ENCODE data around the gene TRAPPC4. TPM values are rescaled to one million over a fixed set of nuclear protein-coding genes. Genes with fewer than 3 reads are reported as not detected.

TRAPPC4 gene
- polyA plus RNA-seq, 1 of the 3 experiments (the other 2 are of a cell fraction) = 368 TPM

Small RNAs within 50 kb of the gene (small RNA-seq; reads per million reads assigned to genes)
- gene AP003392.2 = 0 reads per million in 7 experiments
- 0 reads per million in 7 experiments for gene RF00017
- 0 reads per million in 7 experiments for gene RF00019

Other genes with a start within 250 kb of the TRAPPC4 start
- 7.9 and 13.0 TPM in 2 replicates for gene DDX6, start 227.6 kb upstream of the TRAPPC4 start, polyA plus RNA-seq (2012; rRNA removed)
- 0.02 TPM in 1 of 2 replicates, not detected in the other for gene CXCR5, start 134.9 kb upstream of the TRAPPC4 start, polyA plus RNA-seq (2012; rRNA removed)
- gene BCL9L, start 92.8 kb upstream of the TRAPPC4 start, polyA plus RNA-seq (2012; rRNA removed) = 4.5 and 12.1 TPM in 2 replicates
- 0.15 and 0.21 TPM in 2 replicates for gene UPK2, start 62.5 kb upstream of the TRAPPC4 start, polyA plus RNA-seq (2012; rRNA removed)
- gene FOXR1, start 47.0 kb upstream of the TRAPPC4 start, polyA plus RNA-seq (2012; rRNA removed) = not detected in 2 replicates
- 16.0 and 19.8 TPM in 2 replicates for gene CENATAC, start 20.6 kb upstream of the TRAPPC4 start, polyA plus RNA-seq (2012; rRNA removed)
- gene RPS25, start 423 bp upstream of the TRAPPC4 start, polyA plus RNA-seq (2012; rRNA removed) = 2,335 and 2,688 TPM in 2 replicates
- gene SLC37A4, start 12.1 kb downstream of the TRAPPC4 start, polyA plus RNA-seq (2012; rRNA removed) = 21.8 and 22.1 TPM in 2 replicates
- gene HYOU1, start 38.4 kb downstream of the TRAPPC4 start, polyA plus RNA-seq (2012; rRNA removed) = 90.8 and 105 TPM in 2 replicates
- 13.8 and 14.8 TPM in 2 replicates for gene VPS11, start 49.1 kb downstream of the TRAPPC4 start, polyA plus RNA-seq (2012; rRNA removed)
- gene HMBS, start 66.1 kb downstream of the TRAPPC4 start, polyA plus RNA-seq (2012; rRNA removed) = 69.4 and 77.4 TPM in 2 replicates
- 99.5 and 128 TPM in 2 replicates for gene DPAGT1, start 83.1 kb downstream of the TRAPPC4 start, polyA plus RNA-seq (2012; rRNA removed)
- gene C2CD2L, start 88.6 kb downstream of the TRAPPC4 start, polyA plus RNA-seq (2012; rRNA removed) = 7.6 and 8.6 TPM in 2 replicates
- 21.8 and 36.1 TPM in 2 replicates for gene HINFP, start 102.8 kb downstream of the TRAPPC4 start, polyA plus RNA-seq (2012; rRNA removed)
- 0.50 and 0.72 TPM in 2 replicates for gene ABCG4, start 130.3 kb downstream of the TRAPPC4 start, polyA plus RNA-seq (2012; rRNA removed)
- gene NLRX1, start 150.0 kb downstream of the TRAPPC4 start, polyA plus RNA-seq (2012; rRNA removed) = 13.7 and 13.8 TPM in 2 replicates
- gene NHERF4, start 166.7 kb downstream of the TRAPPC4 start, polyA plus RNA-seq (2012; rRNA removed) = not detected in 2 replicates
- gene CBL, start 187.6 kb downstream of the TRAPPC4 start, polyA plus RNA-seq (2012; rRNA removed) = 9.5 and 10.4 TPM in 2 replicates

All from SK-N-SH (cell line).